NCI-H2227 treated with DMSO at 0.1 percent for 48 hours (cell line): ENCODE measurements around the gene MEG3.

Experiments
- DNase-seq: peaks from one replicate; lab custom pipeline; 2025; lab: John Stamatoyannopoulos, UW

Gene MEG3

DNA sequence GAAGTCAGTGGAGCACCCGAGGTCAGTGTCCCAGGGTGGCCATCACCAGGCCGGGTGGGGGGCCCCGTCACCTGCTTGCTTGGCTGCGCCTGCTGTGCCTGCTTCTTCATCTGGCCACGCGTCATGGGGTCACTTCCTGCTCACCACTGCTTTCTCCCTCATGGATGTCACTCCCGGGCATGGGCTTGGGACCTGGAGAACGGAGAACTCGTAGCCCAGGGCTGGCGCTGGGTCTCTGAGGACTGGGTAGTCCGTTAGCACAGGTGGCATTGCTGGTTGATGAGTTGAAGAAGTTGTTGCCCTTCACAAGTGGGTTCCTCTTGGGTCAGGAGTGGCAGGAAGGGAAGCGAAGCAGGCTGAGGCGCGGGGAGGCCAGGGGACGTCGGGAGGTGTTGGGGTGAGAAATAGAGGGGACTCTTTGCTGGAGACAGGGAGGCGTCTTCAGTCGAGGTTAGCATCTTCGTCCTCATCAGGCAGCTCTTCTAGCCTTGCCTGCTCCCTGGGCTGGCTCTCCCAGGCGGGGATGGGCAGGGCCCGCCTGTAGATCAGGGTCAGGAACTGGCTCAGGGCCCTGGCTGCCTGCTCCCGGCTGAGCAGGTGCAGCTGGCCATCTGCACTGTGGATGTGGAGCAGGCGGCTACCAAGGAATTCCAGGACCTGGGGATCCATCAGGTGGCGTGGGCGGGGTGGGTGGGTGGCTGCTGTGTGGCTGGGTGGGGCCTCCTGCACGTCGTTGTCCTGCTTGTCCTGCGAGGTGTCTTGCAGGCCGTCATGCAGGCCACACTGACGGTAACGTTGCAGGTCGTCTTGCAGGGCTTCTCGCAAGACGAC lies 54.6 kb downstream of the MEG3 start:
- no peak for DNase-seq

DNA sequence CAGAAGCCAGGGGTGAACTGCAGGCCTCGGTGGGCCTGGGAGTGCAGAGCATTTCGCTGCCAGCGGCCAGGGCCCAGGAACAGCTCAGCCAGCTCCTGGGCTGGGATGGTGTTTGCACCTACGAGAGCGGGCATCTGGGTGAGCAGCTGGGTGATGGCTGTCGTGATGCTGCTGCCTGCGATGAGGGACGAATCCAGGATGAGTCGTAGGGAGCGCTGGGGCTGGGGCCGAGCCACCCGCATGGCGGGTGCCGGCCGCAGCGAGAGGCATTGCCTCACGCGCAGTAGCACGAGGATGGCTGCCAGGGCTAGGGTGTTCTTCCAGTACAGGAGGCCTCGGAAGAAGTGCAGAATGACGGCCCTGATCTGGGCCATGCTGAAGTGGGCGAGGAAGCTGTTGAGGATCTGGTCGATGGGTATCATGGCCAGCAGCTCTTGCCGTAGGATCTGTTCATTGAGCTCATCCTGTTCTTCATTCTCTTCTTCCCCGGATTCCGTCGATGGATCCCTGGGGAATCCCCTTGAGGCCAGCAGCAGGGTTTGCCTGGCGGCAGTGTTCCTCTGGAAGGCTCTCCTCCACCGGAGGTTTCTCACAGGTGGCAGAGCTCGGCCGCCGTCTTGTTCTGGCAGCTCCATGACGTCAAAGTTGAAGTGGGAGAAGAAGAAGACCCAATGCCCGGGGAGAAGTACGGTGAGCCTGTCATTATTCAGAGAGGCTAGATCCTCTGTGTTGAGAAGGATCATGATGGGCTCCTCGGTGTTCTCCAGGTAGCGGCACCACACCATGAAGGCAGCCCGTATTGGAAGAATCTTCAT lies 55.5 kb downstream of the MEG3 start:
- no peak for DNase-seq

DNA sequence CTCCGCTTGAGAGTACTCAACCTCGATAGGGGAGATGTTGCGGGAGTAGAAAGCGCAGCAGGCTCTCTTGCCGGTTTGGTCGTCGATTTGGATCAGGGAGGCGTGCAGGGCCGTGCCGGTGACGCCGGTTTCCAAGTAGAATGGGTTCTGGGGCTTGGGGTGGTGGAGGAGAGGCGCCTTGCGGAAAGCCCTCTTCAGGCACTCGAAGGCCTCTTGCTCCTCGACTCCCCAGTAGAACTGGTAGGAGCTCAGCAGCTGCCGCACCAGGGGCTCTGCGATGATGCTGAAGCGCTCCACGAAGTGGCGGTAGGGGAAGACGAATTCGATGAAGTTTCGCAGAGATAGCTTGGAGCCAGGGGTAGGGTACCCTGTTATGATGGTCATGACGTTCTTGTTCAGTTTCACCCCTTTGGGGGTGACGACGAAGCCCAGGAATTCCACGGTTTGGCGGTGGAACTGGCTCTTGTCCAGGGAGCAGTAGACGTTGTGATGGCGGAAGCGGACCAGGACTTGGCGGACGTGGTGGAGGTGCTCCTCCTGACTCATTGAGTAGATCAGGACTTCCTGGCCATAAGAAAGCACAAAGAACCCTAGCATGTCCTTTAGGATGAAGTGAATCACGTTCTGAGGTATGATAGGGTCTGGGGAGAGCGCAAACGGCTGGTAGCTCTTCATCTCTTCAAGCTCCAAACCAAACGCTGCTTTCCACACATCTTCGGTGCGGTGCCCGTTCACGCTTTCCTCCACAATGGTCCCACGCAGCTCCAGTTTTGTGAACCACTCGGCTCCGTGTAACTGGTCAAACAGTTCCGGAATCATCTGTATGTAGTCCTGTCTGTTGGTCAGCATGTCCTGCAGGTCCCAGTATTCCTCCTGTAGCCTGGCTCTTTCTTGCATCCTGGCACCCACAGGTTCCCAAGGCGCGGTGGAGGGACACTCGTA lies 56.4 kb downstream of the MEG3 start:
- DNase-seq, result no peak

DNA sequence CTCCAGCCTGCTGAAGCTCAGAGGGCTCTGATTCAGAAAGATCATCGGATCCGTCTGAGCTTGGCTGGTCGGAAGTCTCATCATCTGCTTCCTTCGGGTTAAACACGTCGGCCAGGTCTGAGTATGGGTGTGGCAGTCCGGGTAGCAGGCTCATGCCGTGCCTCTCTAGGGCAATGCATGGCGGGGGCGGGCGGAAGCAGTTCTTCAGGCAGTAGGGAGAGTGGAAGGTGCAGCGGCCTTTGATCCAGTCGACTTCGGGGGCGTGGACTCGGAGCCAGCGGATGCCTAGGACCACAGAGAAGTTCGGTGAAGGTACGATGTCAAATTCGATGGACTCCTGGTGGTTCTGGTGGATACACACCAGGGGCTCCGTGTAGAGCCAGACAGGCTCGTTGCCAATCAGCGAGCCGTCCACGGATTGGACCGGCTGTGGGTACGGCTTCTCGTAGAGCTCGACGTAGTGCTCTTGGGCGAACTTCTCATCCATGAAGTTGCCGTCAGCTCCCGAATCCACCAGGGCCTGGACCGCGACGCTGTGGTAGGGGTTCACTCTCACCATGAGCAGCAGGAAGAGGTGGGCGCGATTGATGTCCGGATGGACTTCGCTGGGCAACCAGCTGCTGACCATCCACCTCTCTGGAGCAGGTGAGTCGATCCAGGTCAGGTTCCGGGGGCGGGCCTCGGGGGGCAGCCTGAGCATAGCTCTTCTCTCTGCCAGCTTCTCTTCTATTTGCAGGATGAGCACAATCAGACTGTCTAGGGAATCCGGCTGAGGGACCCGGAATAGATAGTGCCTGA lies 57.3 kb downstream of the MEG3 start:
- no peak for DNase-seq

DNA sequence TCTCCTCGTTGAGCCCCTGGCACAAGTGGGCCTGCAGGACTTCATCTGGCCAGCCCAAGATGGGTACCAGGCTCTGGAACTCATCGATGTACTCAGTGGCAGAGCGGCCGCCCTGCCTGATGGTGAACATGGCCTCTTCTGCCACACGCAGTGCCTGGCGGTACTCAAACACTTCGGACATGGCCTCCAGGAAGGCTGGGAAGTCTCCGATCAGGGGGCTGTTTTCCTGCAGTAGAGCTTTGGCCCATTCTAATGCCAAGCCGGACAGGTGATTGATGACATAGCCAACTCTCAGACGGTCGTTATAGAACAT lies 57.8 kb downstream of the MEG3 start:
- DNase-seq, result no peak

DNA sequence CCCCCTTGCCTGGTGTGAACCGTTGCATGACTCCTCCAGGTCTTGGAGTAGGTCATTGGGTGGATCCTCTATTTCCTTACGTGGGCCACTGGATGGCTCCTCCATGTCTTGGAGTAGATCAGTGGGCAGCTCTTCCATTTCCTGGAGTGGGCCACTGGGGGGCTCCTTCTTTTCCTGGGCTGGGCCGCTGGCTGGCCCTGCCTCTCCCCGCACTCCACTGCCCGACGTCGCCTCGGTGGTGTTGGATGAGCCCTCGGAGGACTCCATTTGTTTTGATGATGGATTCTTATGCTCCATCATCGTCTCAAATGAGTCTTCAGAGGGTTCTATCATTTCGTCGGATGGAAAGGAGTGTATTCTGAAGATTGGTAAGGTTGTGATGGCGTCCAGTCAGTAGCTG lies 58.5 kb downstream of the MEG3 start:
- no peak for DNase-seq

DNA sequence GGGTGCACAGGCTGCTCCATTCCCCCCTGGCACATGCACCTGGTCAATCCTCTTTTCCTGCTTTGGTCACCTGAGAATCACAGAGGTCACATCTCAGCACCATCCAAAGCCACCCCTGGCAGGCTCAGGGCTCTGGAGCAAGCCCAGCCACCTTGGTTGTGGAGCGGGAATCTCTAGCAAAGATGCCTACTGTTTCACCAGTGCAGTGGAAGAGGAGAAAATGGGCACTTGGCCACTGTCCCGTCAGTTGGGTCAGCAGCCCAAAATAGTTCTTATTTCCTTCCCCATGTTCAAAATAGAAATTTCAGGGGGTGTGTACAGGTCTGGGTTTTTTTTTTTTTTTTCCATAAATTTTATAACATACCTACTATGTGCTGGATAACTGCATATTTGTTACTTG lies 59.3 kb downstream of the MEG3 start:
- no peak for DNase-seq

DNA sequence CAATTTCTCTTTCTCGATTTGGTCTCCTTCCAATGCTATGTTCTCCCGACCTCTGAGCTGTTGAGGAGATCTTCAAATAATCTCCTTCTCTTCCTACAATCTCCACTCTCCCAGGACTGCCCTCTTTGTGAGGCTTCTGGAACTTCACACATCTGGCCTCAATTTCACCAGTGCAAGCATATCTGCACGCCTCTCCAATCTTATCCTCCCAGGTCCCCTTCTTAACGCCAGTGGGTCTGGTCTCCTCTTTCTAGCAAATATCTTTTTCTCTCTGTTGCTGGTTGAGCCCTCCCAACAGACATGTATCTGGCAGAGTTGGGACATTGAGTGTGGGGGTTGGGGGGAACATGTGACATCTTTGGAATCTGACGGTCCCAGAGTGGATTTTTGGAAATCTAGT lies 59.7 kb downstream of the MEG3 start:
- no peak for DNase-seq

DNA sequence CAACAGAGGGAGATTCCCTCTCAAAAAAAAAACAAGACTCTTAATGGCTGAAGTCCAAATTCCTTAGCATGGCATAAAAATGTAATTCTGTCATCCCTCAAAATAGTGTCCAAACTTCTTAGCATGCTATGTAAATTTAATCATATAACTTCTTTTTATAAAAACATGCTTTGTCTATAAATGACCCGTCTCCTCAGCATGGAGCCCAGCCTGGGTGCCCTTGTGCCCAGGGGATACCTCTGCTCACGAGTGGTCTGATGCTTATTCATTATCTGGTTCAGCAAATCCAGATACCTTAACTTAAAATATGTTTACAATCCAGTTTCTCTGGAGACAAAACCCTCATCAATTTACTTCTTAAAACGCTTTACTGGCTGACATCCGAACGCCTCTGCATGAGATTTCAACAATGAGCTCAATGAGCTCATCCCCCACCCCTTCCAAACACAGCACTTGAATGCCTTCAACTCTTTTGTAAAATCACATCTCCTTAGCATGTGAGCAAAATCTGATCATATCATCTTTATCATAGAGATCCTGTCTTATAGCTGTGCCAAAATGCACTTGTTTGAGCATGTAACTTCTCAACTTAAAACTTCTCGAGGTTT lies 61.9 kb downstream of the MEG3 start:
- no peak for DNase-seq

DNA sequence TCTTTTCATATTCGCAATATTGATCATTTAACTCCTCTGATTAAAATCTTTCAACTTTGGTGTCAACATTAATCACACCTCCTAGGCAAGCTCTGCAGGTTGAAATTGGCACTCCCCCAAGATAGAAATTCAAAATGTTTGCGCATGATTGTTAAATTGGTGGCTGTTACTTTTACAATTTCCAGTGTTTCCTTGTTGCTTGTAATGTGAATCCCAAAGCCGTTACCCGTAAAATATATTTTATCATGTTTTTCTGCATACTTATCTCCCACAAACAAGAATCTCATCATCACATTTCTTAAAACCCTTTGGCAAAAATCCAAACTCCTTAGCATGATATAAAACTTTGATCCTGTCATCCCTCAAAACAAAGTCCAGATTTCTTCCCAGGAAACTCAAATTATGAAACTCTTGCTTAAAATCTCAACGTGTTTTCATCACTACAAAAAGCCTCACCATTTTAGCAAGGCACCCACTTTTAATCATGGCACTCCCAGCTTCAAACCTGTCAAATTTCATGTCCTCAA lies 62.9 kb downstream of the MEG3 start:
- DNase-seq, result no peak

DNA sequence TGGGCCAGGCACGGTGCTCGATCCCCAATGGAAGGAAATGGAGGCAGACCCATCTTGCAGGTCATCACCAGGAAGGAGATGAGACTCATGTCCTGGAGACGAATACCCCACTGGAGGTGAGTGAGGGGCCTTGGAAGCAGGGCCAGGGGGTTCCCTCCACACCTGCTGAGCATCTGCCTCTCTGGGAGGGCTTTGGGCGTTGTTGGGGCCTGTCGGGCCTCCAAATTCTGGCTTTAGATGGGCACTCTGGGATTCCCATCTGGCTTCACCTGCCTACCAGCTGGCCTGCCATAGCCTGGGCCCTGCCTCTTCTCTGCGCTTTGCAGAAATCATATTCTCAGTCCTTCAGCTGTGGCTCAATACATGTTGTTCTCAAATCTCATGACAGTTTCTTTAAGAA lies 63.7 kb downstream of the MEG3 start:
- no peak for DNase-seq

DNA sequence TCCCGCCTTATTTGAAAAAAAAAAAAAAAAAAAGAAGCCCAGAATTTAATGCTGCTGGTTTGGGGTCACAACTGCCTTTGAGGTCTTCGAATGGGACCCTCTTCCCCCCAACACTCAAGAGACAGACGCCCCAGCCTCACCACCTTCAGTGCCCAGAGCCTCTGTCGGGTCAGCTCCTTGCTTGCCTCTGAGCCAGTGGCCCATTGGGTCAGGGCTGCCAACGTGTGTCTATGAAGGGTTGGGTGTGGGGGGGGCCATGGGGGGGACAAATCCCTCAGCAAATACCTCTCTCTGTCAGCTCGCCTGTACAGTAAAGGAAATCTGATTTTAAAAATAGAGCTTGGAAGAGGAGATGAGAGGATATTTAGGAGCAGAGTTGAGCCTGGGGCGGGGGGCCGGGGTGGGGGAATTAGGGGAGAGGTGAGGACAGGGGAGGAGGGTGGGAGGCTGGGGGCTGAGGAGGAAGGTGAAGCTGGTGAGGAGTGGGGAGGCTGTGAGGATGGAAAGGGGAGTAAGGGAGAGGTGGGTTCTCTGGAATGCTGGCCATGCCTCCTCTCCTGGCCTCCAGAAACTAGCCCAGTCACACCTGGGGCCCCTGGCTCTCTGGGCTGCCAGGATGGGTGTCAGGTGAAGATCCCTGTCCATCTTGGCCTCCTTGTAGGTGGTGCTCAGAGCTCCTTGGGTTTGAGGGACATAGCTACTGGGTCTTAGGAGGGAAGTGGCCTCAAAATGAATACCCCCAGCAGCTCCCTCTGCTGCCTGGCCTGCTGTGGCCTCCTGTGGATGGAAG lies 64.3 kb downstream of the MEG3 start:
- no peak for DNase-seq

DNA sequence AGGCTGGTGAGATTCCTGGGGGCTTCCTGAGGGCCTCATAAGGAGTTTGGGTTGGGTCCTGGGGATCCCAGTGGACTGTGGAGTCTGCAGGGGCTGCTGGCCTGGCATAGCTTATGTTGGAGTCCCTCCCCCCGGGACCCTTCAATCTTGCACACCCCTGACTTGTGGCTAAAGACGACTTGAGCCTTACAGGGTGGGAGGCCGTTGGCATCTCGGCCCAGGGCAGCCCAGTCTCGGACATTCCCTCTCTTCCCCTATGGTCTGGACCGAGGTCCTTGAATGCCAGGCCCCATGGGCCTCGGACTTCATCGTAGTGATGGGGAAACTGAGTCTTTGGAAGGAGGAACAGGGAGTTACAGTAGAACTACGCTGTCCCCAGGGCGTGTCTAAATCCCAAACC lies 65.1 kb downstream of the MEG3 start:
- DNase-seq, result no peak

DNA sequence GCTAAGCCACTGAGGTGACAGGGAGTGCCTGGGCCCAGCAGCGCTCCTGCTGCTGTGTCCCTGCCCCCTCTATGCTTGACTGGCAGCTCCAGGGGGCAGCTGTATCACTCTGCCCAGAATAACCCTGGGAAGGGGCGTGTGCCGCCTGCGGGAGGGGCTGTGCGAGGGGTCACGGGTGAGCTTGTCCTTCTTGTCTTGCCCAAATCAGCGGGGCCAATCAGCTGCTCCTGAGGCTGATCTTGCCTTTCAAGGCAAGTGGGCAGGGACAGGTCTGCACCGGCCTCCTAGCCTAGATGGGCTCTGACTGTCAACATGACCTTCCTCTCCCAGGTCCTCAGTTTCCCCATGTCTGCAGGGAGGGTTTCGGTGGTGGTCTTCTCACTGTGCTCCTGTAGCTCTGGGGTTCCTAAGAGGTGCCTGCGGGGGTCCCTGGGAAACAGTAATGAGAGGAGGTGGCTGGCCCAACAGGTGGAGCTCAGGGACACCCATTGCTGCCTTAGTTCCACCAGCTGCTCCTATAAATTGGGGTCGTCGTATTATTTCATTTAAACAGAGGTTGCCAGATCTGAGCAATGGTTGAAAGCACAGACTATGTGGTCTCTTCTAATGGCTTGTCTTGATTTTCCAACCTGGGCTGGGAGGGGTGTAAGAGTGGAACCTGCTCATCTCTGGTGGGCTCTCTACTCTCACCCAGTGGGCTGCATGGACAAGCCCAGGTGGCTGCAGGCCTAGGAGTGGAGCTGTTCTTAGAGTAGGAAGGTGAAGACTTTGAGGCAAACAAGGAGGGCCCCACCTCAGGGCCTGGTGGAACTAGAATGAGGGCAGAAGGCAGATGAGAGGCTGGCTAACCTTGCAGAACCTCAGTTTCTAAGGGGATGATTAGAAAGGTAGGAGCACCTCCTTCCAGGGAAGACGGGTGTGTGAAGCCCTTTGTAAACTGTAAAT lies 65.9 kb downstream of the MEG3 start:
- DNase-seq, result no peak

DNA sequence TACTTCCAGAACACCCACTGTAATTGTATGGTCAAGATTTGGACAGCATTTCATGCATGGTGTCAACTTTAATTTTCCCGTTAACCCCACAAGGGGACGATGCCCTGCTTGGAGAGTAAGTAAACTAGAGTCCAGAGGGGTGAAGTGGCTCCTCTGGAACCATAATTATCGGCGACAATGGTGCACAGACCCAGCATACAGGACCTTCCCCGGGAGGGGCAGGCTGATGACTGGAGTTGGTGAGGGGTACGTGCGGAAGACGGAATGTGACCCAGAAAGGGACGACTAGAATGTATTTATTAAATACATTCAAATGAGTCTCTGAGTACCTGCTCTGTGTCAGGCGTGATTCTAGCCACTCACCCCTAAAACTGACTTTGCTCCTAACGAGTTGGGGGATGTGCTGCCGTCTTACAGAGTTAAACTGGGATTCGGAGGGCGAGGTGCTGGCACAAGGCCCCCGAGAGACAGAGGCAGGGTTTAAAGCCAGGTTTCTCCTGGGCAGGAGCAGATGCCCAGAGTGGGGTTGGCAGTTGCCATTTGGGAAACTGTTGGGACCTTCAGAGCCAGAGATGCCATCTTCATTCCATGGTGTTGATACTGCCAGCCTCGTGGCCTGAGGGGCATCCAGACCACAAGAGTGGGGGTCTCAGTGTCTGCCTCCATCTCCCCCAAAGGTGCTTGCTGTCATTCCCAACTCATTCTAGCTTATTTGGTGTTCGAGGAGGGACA lies 66.7 kb downstream of the MEG3 start:
- DNase-seq, result no peak

DNA sequence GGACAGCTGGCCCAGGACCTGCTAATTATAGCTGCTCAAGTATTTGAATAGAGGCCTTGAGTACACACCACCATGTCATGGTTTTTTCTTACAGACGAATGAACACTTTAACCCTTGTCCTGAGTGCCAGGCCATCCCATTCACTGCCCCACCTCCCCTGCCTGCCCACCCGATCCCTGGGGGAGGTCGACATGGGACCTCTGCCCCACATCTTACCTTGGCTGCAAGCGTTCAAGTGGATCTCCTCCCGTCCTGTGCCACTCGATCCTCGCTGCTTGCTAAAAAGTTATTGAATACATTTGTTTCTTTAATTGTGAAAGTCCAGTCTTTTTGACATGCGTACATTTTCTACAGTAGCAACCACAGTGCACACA lies 67.3 kb downstream of the MEG3 start:
- no peak for DNase-seq

DNA sequence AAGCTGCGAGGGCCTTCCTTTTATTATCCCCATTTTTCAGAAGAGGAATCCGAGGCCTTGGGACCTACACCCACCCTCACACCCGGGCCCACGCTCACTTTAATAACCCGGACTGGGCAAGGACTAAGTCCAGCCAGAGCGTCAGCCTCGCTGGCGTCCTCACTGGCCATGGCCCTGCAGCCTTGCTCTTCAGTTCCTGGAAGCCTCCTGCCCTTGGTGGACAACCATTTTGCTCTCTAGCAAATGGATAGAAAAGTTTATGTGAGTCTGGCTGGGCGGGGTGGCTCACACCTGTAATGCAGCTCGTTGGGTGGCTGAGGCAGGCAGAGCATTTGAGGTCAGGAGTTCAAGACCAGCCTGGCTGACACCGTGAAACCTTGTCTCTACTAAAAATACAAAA lies 67.8 kb downstream of the MEG3 start:
- DNase-seq, result no peak

DNA sequence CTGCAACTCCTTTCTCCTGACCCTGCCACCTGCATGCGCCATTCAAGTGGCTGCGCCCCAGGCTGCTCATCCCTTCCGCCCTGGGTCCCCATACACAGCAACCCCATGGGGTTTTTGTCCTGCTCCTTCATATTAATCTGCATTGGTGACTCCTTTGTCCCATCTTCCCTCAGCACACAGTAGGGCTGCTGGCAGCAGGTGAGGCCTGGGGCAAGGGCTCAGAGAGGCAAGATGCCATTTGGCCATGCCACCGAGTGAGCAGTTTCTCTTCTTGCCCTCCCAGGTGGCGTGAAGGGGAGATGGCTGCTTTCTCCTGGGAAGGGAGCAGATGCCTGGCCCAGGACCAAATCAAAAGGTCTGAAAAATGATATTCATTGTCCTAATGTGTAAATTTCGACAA lies 68.5 kb downstream of the MEG3 start:
- DNase-seq, result no peak
